SK-N-SH treated with all-trans-retinoic acid at 6 μM for 48 hours (cell line): ENCODE results near the gene STIL.
"Not testable (repeated sequence)": the region's sequence is repeated elsewhere in the genome, so short reads cannot be mapped to it uniquely, and the experiment has no call there.

Experiments used
- CSDC2 ChIP-seq: fragments of 250-450 bp; sonication (Bioruptor Pico); IDR thresholded peaks from 2 replicates; pipeline ENCODE4 v1.5.0; 2020; ENCODE audit warnings: mild to moderate bottlenecking, moderate library complexity
- ZC3H10 ChIP-seq: fragments of 250-450 bp; sonication (Bioruptor Pico); IDR thresholded peaks from 2 replicates; pipeline ENCODE4 v1.5.1; 2021; ENCODE audit warnings: mild to moderate bottlenecking, moderate library complexity

DNA sequence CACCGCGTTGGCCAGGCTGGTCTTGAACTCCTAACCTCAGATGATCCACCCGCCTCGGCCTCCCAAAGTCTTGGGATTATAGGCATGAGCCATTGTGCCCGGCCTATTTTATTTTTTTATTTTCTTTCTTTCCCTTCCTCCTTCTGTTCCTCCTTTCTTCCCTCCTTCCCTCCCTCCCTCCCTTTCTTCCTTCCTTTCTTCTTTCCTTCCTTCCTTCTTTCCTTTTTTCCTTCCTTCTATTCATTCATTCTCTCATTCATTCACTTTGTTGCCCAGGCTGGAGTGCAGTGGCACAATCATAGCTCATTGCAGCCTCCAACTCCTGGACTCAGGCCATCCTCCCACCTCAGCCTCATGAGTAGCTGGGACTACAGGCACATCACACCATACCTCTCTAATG, 33.0 kb upstream of the STIL start:
- not testable (repeated sequence) for TF ChIP-seq CSDC2; ZC3H10 (CRISPR knock-in tag)
